Ishikawa (cell line): Measurements from ENCODE around the gene LETM1.

ENCODE experiments used
- CREB1 ChIP-seq: IDR thresholded peaks from 2 replicates; pipeline ENCODE4 v1.6.1; 2012; ENCODE audit warnings: low read depth
- EP300 ChIP-seq: IDR thresholded peaks from 2 replicates; pipeline ENCODE4 v1.6.1; 2012; ENCODE audit warnings: borderline replicate concordance
- FOXM1 ChIP-seq: IDR thresholded peaks from 2 replicates; pipeline ENCODE4 v1.6.1; 2012; ENCODE audit warnings: low read depth, borderline replicate concordance
- MAX ChIP-seq: IDR thresholded peaks from 2 replicates; pipeline ENCODE4 v1.6.1; 2012
- RAD21 ChIP-seq: IDR thresholded peaks from 2 replicates; pipeline ENCODE4 v1.6.1; 2012; ENCODE audit warnings: low read depth
- REST ChIP-seq: IDR thresholded peaks from 2 replicates; pipeline ENCODE4 v1.6.1; 2012; ENCODE audit warnings: low read depth, mild to moderate bottlenecking
- TAF1 ChIP-seq: IDR thresholded peaks from 2 replicates; pipeline ENCODE4 v1.6.1; 2012; ENCODE audit warnings: low read depth, mild to moderate bottlenecking
- TCF12 ChIP-seq: IDR thresholded peaks from 2 replicates; pipeline ENCODE4 v1.6.1; 2012; ENCODE audit warnings: low read depth

DNA sequence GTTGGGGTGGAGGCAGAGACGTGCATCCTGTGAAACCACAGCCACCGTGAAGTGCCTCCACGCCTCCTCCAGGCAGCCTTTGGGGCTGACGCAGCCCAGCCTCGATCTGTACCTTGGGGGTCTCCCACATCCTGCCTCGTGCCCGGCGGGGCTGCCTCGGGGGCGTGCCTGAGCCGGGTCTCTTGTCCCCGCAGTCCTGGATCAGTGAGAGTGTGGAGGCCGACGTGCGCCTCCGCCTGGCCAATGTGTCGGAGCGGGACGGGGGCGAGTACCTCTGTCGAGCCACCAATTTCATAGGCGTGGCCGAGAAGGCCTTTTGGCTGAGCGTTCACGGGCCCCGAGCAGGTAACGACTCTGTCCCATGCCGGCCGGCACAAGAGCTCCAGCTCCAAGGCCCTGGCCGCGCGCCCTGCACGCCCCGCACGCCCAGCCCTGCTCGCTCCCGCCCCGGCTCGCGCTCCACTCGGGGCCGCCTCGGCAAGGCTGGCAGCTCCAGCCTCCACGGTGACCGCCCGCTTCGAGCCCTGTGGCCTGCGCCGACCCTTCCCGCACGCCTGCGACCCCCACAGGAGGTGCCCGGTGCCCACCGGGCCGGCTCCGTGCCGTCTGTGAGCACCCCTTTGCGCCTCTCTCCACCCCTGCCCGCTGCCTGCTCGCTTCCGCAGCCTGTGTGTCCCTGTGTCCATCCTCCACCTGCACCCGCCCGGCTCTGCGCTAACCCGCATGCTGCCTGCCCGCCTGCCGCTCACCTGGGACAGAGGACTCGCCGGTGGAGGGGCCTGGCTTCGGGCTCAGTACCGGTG, 53.0 kb downstream of the LETM1 start:
- TF ChIP-seq RAD21 (no peak), CREB1 (no peak), FOXM1 (no peak), TAF1 (no peak), EP300 (no peak), MAX (no peak), REST (no peak), TCF12 (no peak)
